HEK293T (cell line): Measurements from ENCODE around the gene TOMM34.

ENCODE experiments used
- CTCF ChIA-PET: fragments of 350-600 bp; formaldehyde crosslinking; extraction: SDS; loops from one replicate; lab custom pipeline; 2021; ENCODE audit warnings: antibody characterized with exemption, inconsistent platforms; lab: Yijun Ruan, JAX
- POLR2A ChIA-PET: fragments of 350-600 bp; formaldehyde crosslinking; extraction: SDS; loops from one replicate; lab custom pipeline; 2020; ENCODE audit warnings: antibody characterized with exemption, inconsistent platforms; lab: Yijun Ruan, JAX
- DNase-seq: peaks from one replicate; pipeline ENCODE4 v3.0.0; 2012; ENCODE audit warnings: mixed read lengths; ENCODE audit errors: extremely low spot score
- ARNT ChIP-seq: fragments of 450-650 bp; IDR thresholded peaks from 2 replicates; pipeline ENCODE4 v1.6.1; 2017; ENCODE audit warnings: mild to moderate bottlenecking
- BHLHE40 ChIP-seq: fragments of 450-650 bp; IDR thresholded peaks from 2 replicates; pipeline ENCODE4 v1.6.1; 2016; ENCODE audit warnings: mild to moderate bottlenecking, moderate library complexity, borderline replicate concordance
- CTBP1 ChIP-seq: fragments of 450-650 bp; IDR thresholded peaks from 2 replicates; pipeline ENCODE4 v1.6.1; 2016; ENCODE audit warnings: borderline replicate concordance
- ELF4 ChIP-seq: fragments of 450-650 bp; IDR thresholded peaks from 2 replicates; pipeline ENCODE4 v1.6.1; 2017; ENCODE audit warnings: antibody characterized with exemption
- FOXA1 ChIP-seq: fragments of 450-650 bp; IDR thresholded peaks from 2 replicates; pipeline ENCODE4 v1.6.1; 2016; ENCODE audit warnings: mild to moderate bottlenecking
- FOXK2 ChIP-seq: fragments of 450-650 bp; IDR thresholded peaks from 2 replicates; pipeline ENCODE4 v1.6.1; 2016; ENCODE audit warnings: mild to moderate bottlenecking
- FOXM1 ChIP-seq: fragments of 450-650 bp; IDR thresholded peaks from 2 replicates; pipeline ENCODE4 v1.6.1; 2017; ENCODE audit warnings: mild to moderate bottlenecking, borderline replicate concordance
- HDGF ChIP-seq: fragments of 450-650 bp; IDR thresholded peaks from 2 replicates; pipeline ENCODE4 v1.6.1; 2017; ENCODE audit warnings: antibody characterized with exemption, borderline replicate concordance
- L3MBTL2 ChIP-seq: fragments of 450-650 bp; conservative IDR thresholded peaks from 2 replicates; pipeline ENCODE4 v1.6.1; 2016; ENCODE audit warnings: mild to moderate bottlenecking
- LEF1 ChIP-seq: fragments of 450-650 bp; IDR thresholded peaks from 2 replicates; pipeline ENCODE4 v1.6.1; 2017; ENCODE audit warnings: mild to moderate bottlenecking, borderline replicate concordance
- NFRKB ChIP-seq: fragments of 450-650 bp; IDR thresholded peaks from 2 replicates; pipeline ENCODE4 v1.6.1; 2016; ENCODE audit warnings: mild to moderate bottlenecking, moderate library complexity
- PKNOX1 ChIP-seq: fragments of 450-650 bp; IDR thresholded peaks from 2 replicates; pipeline ENCODE4 v1.6.1; 2016
- SP1 ChIP-seq: fragments of 450-650 bp; IDR thresholded peaks from 2 replicates; pipeline ENCODE4 v1.6.1; 2017
- SUZ12 ChIP-seq: fragments of 450-650 bp; IDR thresholded peaks from 2 replicates; pipeline ENCODE4 v1.6.1; 2016; ENCODE audit warnings: mild to moderate bottlenecking
- TARDBP ChIP-seq: fragments of 450-650 bp; IDR thresholded peaks from 2 replicates; pipeline ENCODE4 v1.6.1; 2016
- ZNF384 ChIP-seq: fragments of 450-650 bp; IDR thresholded peaks from 2 replicates; pipeline ENCODE4 v1.6.1; 2016

The TOMM34 gene

GRCh38 chr20:44960103-44960852, at the start of gene TOMM34:
Gene TOMM34 (minus strand): TSS chr20:44960397. CDS start chr20:44960333, 64 bp downstream.
- peak; percentile 95 for DNase-seq
- ChIA-PET CTCF (no interaction called here), POLR2A (interaction anchor here (0.7 to 2.4 kb wide), 10 partner anchors 9 to 212 kb away, joined by 3 to 16 read pairs (median 4); no protein-coding TSS in a partner anchor)
- TF ChIP-seq FOXK2 (no peak), SUZ12 (no peak), PKNOX1 (no peak), L3MBTL2 (peak; percentile 93)

- ChIA-PET POLR2A (no interaction called here), CTCF (no interaction called here)
- TF ChIP-seq CTBP1 (no peak), ZNF384 (no peak), SP1 (no peak), LEF1 (no peak), L3MBTL2 (no peak), NFRKB (no peak), BHLHE40 (no peak), ELF4 (no peak), FOXK2 (no peak)
- no peak for DNase-seq
Measured at GRCh38 chr20:45008521-45009049, 48.4 kb upstream of the TOMM34 start.

- POLR2A ChIA-PET, result no interaction called here
- CTCF ChIA-PET, result interaction anchor here (0.9 kb wide), 1 partner anchor 98 kb away, joined by 3 read pairs; no protein-coding TSS in a partner anchor
- no peak for TF ChIP-seq FOXK2
- no peak for TF ChIP-seq ELF4
- TF ChIP-seq ARNT, result no peak
- TF ChIP-seq TARDBP, result no peak
- no peak for TF ChIP-seq L3MBTL2
- no peak for TF ChIP-seq HDGF
- no peak for TF ChIP-seq SP1
- no peak for TF ChIP-seq ZNF384
- TF ChIP-seq PKNOX1, result no peak
- no peak for TF ChIP-seq LEF1
- no peak for DNase-seq
Measured at GRCh38 chr20:44997668-44998067, 37.5 kb upstream of the TOMM34 start.

GRCh38 chr20:44997171-44997570, 37.0 kb upstream of the TOMM34 start:
- no peak for DNase-seq
- CTCF ChIA-PET, result interaction anchor here (0.9 kb wide), 1 partner anchor 99 kb away, joined by 3 read pairs; no protein-coding TSS in a partner anchor
- TF ChIP-seq PKNOX1, result no peak
- TF ChIP-seq L3MBTL2, result no peak
- no peak for TF ChIP-seq NFRKB
- no peak for TF ChIP-seq FOXK2
- no peak for TF ChIP-seq ZNF384
- no peak for TF ChIP-seq SUZ12
- POLR2A ChIA-PET, result no interaction called here

GRCh38 chr20:44993343-44993742, 33.1 kb upstream of the TOMM34 start:
- CTCF ChIA-PET, result interaction anchor here (0.7 kb wide), 1 partner anchor 21 kb away, joined by 8 read pairs; no protein-coding TSS in a partner anchor
- POLR2A ChIA-PET, result no interaction called here
- TF ChIP-seq FOXK2 (no peak), PKNOX1 (no peak), FOXA1 (no peak)
- DNase-seq, result no peak

- DNase-seq, result no peak
- CTCF ChIA-PET, result interaction anchor here (0.6 kb wide), 1 partner anchor 9 kb away, joined by 3 read pairs; no protein-coding TSS in a partner anchor
- POLR2A ChIA-PET, result no interaction called here
- TF ChIP-seq FOXA1 (no peak), ARNT (no peak), PKNOX1 (no peak), FOXM1 (no peak)
Measured at GRCh38 chr20:44990957-44991356, 30.8 kb upstream of the TOMM34 start.
